ENCODE results near the gene CNR2. TPM values are rescaled to one million over a fixed set of nuclear protein-coding genes. Genes with fewer than 3 reads are reported as not detected.

The CNR2 gene
- polyA plus RNA-seq, 2 of the 4 experiments (the other 2 are of a cell fraction): not detected

- ChIA-PET CTCF (no interaction called here), POLR2A (no interaction called here)
- TF ChIP-seq CEBPB (IDR thresholded peaks at IDR 0.05) (no peak), EHF (CRISPR knock-in tag; IDR thresholded peaks at IDR 0.05) (no peak), POLR2AphosphoS2 (conservative IDR thresholded peaks at IDR 0.05; ENCODE audit: low read length) (no peak), ATOH8 (CRISPR knock-in tag; IDR thresholded peaks at IDR 0.05; ENCODE audit: low read depth) (no peak), REST (IDR thresholded peaks at IDR 0.05) (no peak), RAD21 (conservative IDR thresholded peaks at IDR 0.05 in 1 of 2, IDR thresholded peaks at IDR 0.05 in 1 of 2) (no peak), TP53 (CRISPR knock-in tag; IDR thresholded peaks at IDR 0.05) (no peak), HOXB5 (CRISPR knock-in tag; IDR thresholded peaks at IDR 0.05) (no peak), HES2 (IDR thresholded peaks at IDR 0.05) (no peak), ZSCAN20 (CRISPR knock-in tag; IDR thresholded peaks at IDR 0.05) (no peak), TFCP2L1 (CRISPR knock-in tag; IDR thresholded peaks at IDR 0.05) (no peak), KDM5A (IDR thresholded peaks at IDR 0.05) (no peak), FOSB (CRISPR knock-in tag; IDR thresholded peaks at IDR 0.05) (no peak), RCOR1 (IDR thresholded peaks at IDR 0.05; ENCODE audit: low read depth, low read length) (no peak), CTCF (IDR thresholded peaks at IDR 0.05) (no peak), MAX (IDR thresholded peaks at IDR 0.05) (no peak), CBX2 (IDR thresholded peaks at IDR 0.05; ENCODE audit: borderline replicate concordance, low read depth) (no peak)
- no peaks in the 10 kb centered on the region for H3K9me3 ChIP-seq
- no peak overlapping the region for H3K27ac ChIP-seq
- H3K4me2 ChIP-seq: no peak overlapping the region
- no peak for DNase-seq (ENCODE audit: low read depth in 1 of 2, low spot score in 1 of 2)
- H3K4me1 ChIP-seq: no peaks in the 10 kb centered on the region
- H3K4me3 ChIP-seq: no peak overlapping the region
- no peak for FAIRE-seq
- ATAC-seq: no peak
- 62% methylated on average over 5 of the region's 5 CpGs for WGBS (ENCODE audit: missing lambda C conversion rate)
Observed at GRCh38 chr1:23889074-23889473, 24.1 kb downstream of the CNR2 start.

- 65% methylated on average over 4 of the region's 4 CpGs for WGBS (ENCODE audit: missing lambda C conversion rate)
- no peak for FAIRE-seq
- TF ChIP-seq MYC (IDR thresholded peaks at IDR 0.05; ENCODE audit: borderline replicate concordance, low read length): no peak
- TF ChIP-seq EP300 (IDR thresholded peaks at IDR 0.05): no peak
- TF ChIP-seq POLR2A (IDR thresholded peaks at IDR 0.05; ENCODE audit: low read length): no peak
- TF ChIP-seq PBX3 (IDR thresholded peaks at IDR 0.05): no peak
- TF ChIP-seq BCL3 (IDR thresholded peaks at IDR 0.05): no peak
- TF ChIP-seq KDM5A (IDR thresholded peaks at IDR 0.05): no peak
- TF ChIP-seq E2F6 (IDR thresholded peaks at IDR 0.05; ENCODE audit: borderline replicate concordance, low read depth): no peak
- no peak for TF ChIP-seq RNF2 (IDR thresholded peaks at IDR 0.05; ENCODE audit: borderline replicate concordance, low read depth)
- no peak for TF ChIP-seq REST (IDR thresholded peaks at IDR 0.05)
- TF ChIP-seq BHLHE40 (IDR thresholded peaks at IDR 0.05; ENCODE audit: low read depth, low read length): no peak
Observed at GRCh38 chr1:23885222-23885621, 27.9 kb downstream of the CNR2 start.

More at GRCh38 chr1:23885222-23885621, 27.9 kb downstream of the CNR2 start:
- H3K27ac ChIP-seq: no peak overlapping the region
- H3K4me1 ChIP-seq: no peaks in the 10 kb centered on the region
- POLR2A ChIA-PET: no interaction called here
- DNase-seq (ENCODE audit: low read depth in 1 of 2, low spot score in 1 of 2) (no peak), ATAC-seq (no peak)
- CTCF ChIA-PET: no interaction called here
- H3K4me3 ChIP-seq: no peak overlapping the region
- no peak overlapping the region for H3K4me2 ChIP-seq
- no peaks in the 10 kb centered on the region for H3K9me3 ChIP-seq

Measured in A549 (cell line).